Sciatic nerve (tissue), 2 donors: ENCODE results near the gene RBM23. TPM values are rescaled to one million over a fixed set of nuclear protein-coding genes. Genes with fewer than 3 reads are reported as not detected.
"Not testable (repeated sequence)": the region's sequence is repeated elsewhere in the genome, so short reads cannot be mapped to it uniquely, and the experiment has no call there.

Source experiments
- ATAC-seq: fragments of 200-7000 bp; cut with Tn5 transposase; one replicate; pipeline ENCODE4 v1.9.1; 2020; ENCODE audit warnings: mild to moderate bottlenecking, moderate library complexity
- DNase-seq: peaks from one replicate; pipeline ENCODE4 v3.0.0-alpha.2; 2020; ENCODE audit warnings: low spot score
- intact Hi-C: fragments of 100-400 bp; cut with DNase I; formaldehyde crosslinking; loops from one replicate; pipeline ENCODE4 v1.14.2; 2022
- total RNA-seq: library from RNA; stranded (reverse); fragmentation: NEBNext Ultra II Directional; extraction: Animal tissue kit (Norgen Biotek cat#: 25700); gene quantifications from one replicate; pipeline ENCODE4 v1.2.1, GENCODE V29; 2021
- donor health status: DM: no; HTN: no; CAD: no.
- donor health status: DM: no; HTN: no; CAD: no.

The RBM23 gene
- total RNA-seq, 1 donor from 2014 or later: 87.3 TPM

DNA sequence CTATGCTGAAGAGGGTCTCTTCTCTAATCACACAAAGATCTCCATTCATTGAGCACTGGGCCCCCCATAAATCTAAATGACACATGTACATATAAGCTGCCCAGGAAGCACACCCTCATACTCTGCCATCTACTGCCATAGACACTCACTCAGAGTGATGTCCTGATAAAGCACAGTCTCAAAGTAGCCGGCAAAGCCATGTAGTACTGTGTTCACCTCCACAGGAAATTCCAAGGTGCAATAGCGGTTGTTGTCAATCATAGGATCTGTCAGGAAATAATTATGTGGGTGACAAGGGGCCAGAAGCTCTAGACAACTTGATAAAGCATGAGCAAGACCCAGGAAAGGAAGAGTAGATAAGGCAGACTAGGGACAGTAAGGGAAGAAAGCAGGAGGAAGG is 3.3 kb upstream of the RBM23 start:
- intact Hi-C loops: no loop called here

GRCh38 chr14:22920697-22921096 is 1.7 kb upstream of the RBM23 start:
- intact Hi-C loops: no loop called here
- ATAC-seq (no peak), DNase-seq (no peak)

More for the DNA sequence above, 3.3 kb upstream of the RBM23 start:
- no peak for DNase-seq
- no peak for ATAC-seq

GRCh38 chr14:22919601-22919921 is 612 bp upstream of the RBM23 start:
- ATAC-seq: no peak

GRCh38 chr14:22915886-22916521 is 2.9 kb downstream of the RBM23 start:
- intact Hi-C loops: no loop called here
- no peak for DNase-seq
- ATAC-seq: no peak

More at GRCh38 chr14:22919601-22919921, 612 bp upstream of the RBM23 start:
- intact Hi-C loops: no loop called here
- DNase-seq: peak; percentile 65

- ATAC-seq, DNase-seq, intact Hi-C loops: not testable (repeated sequence)
Measured at GRCh38 chr14:22914836-22915235, 4.1 kb downstream of the RBM23 start.

DNA sequence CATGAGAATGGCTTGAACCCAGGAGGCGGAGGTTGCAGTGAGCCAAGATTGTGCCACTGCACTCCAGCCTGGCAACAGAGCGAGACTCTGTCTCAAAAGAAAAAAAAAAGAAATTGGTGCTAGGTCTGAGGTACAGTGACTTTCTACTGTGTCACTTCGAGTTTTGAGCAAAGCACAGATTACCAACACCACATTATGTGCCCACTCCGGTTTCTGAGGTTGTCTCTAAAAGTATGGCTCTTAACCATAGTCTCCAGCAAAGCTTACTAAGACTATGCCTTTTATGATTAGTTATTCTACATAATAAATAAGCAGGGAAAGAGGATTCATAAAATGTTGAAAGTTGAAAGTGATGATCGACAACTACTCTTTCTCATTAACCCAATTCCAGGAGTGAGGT is 8.0 kb downstream of the RBM23 start:
- ATAC-seq: no peak
- DNase-seq: no peak
- intact Hi-C loops: no loop called here

GRCh38 chr14:22908601-22909000 is 10.3 kb downstream of the RBM23 start:
- ATAC-seq (no peak), DNase-seq (no peak)
- intact Hi-C loops: no loop called here

GRCh38 chr14:22907429-22907828 is 11.5 kb downstream of the RBM23 start:
- ATAC-seq (no peak), DNase-seq (no peak)
- intact Hi-C loops: no loop called here

- no peak for DNase-seq
- intact Hi-C loops: no loop called here
- no peak for ATAC-seq
Measured at GRCh38 chr14:22906073-22906472, 12.9 kb downstream of the RBM23 start.

GRCh38 chr14:22905627-22906026 is 13.3 kb downstream of the RBM23 start:
- intact Hi-C loops: no loop called here
- ATAC-seq: no peak
- no peak for DNase-seq

DNA sequence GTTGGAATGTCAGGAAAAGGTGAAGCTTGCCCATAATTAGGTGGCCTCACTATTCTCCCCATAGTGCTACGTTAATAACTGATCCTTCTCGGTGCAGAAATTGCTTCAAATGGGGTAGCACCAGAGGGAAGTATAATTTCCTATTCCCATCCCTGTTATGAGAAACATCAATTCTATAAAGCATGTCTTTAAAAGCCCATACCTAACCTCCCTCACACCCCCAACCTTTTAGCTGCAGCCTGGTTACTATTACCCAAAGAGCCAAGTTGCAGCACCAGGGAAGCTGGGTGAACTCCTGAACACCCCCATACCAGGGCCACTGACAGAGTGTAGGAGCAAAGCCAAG is 15.2 kb downstream of the RBM23 start:
- intact Hi-C loops: no loop called here
- ATAC-seq: no peak
- DNase-seq: no peak

- no peak for DNase-seq
- ATAC-seq: no peak
- intact Hi-C loops: no loop called here
Measured at GRCh38 chr14:22901799-22902198, 17.1 kb downstream of the RBM23 start.

DNA sequence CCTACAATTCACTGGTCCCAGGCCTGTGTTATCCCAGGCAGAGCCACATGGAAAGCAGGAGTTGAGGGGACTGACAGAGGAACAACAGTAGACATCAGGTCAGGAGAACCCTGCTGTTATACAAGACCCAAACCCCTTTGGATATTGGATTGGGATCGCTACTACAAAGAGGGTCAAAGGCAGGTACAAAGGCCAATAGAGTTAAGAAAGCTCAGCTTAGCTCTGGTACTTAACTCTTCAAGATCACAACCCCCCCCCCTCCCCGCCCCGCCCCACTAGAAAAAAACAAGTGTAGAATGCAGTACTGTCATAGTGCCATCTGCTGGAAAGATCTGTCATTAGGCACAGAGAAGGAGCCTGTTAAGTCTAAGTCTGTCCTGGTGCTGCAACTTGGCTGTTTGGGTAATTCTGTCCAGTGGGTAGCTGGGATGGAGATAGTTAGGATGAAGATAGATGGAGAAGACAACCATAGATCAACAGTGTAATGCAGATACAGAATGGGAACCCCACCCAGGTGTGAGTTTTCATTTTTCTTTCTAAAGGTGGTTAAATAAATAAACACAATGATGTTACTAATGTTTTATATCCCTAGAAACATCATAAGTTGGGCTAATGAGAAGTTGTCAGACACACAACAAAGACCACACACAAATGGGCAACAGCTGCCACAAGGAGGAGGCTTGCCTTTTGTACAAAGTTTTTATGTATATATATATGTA is 18.7 kb downstream of the RBM23 start:
- ATAC-seq: peak; percentile 81
- DNase-seq: no peak
- intact Hi-C loops: no loop called here

DNA sequence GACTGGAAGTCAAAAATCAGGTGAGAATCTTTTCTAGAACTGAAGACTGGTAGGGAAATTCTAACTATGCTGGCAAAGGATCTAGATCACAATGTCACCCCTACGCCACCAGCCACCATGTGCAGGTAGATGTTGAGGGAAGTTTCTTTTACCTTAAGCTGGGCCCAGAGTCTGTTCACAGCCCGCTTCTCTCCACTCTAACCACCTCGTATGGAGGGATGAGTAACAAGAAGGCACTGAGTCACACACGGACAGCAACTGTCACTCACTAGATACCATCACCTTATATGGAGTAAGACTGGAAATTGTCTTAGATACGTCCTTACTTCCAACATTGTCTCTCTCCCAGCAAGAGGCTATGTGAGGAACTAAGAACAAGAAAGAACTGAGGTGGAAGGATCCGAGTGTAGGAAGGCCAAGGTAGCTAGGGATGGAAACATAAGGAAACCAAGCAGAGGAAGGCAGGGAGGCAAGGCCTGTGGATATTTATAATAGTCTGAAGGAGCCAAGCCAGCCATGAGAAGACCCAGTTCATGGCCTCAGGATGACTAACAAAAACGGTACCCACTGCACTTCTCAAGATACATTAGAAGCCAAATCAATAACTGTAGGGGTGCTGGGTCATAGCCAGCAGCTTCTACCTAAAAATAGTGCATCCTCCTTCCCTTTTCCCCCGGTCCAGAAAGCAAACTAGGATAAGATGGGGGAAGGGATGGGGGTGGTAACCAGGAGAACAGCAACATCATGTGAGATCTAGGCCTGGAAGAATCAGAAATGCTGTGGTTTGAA is 20.5 kb downstream of the RBM23 start:
- no peak for ATAC-seq
- DNase-seq: no peak
- intact Hi-C loops: no loop called here

DNA sequence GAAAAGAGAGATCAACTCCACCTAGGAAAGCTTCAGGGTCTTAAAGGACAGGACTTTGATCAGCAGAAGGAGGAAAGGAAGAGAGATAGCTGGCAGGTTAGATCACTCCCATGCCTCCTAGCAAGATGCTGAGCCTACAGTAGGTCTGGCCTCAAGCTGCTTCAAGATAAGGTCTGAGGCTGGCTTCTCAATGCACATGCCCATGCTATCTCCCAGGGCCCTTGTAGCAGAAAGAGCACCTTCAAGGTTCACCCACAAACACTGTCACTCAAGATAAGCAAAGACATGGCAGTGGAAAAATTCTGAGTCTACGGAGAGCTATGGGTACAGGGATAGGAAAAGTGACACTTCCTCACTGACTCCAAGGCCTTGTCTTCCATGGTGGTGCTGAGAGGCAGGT is 21.6 kb downstream of the RBM23 start:
- ATAC-seq (no peak), DNase-seq (no peak)
- intact Hi-C loops: no loop called here

DNA sequence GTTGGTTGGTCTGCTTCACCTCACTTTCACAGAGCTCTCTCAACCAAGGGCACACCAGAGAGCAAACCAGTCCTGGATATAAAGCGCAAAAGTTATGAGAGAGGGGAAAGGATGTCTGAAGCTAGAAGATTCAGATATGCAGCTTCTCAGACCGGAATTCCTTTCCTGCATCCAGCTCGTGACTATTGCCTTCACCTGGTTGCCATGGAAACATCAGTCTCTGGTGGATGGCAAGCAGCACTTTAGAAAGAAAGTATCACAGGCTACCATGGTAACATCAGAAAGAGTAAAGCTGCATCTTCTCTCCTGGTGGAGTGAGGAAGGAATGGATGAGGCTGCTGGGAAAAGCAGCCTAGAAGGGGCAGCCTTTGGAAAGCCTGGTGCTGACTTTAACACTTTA is 22.2 kb downstream of the RBM23 start:
- DNase-seq (no peak), ATAC-seq (no peak)
- intact Hi-C loops: no loop called here

GRCh38 chr14:22896356-22896755 is 22.6 kb downstream of the RBM23 start:
- ATAC-seq (no peak), DNase-seq (no peak)
- intact Hi-C loops: no loop called here

GRCh38 chr14:22895402-22895801 is 23.5 kb downstream of the RBM23 start:
- ATAC-seq (no peak), DNase-seq (no peak)
- intact Hi-C loops: no loop called here

GRCh38 chr14:22893706-22894105 is 25.2 kb downstream of the RBM23 start:
- ATAC-seq (no peak), DNase-seq (no peak)
- intact Hi-C loops: no loop called here

- ATAC-seq (no peak), DNase-seq (no peak)
- intact Hi-C loops: no loop called here
Measured at GRCh38 chr14:22892488-22892887, 26.5 kb downstream of the RBM23 start.
